B cell (primary cell): ENCODE measurements around the gene ICAM3. TPM values are rescaled to one million over a fixed set of nuclear protein-coding genes. Genes with fewer than 3 reads are reported as not detected.

ENCODE experiments used
- ATAC-seq: fragments of 200-7000 bp; cut with Tn5 transposase; one replicate; pipeline ENCODE4 v1.10.0; 2021; ENCODE audit warnings: low read depth, mild to moderate bottlenecking, moderate number of reproducible peaks, moderate library complexity
- CTCF ChIA-PET: fragments of 350-600 bp; sonication (Branson Sonifier 250); formaldehyde crosslinking; loops from one replicate; lab custom pipeline; 2021; ENCODE audit warnings: antibody characterized with exemption, inconsistent platforms; lab: Charles Lee
- POLR2A ChIA-PET: fragments of 350-600 bp; sonication (Branson Sonifier 250); formaldehyde crosslinking; loops from one replicate; lab custom pipeline; 2021; ENCODE audit warnings: antibody characterized with exemption; lab: Charles Lee
- DNase-seq: peaks from one replicate; pipeline ENCODE4 v3.0.0; 2013
- H2AFZ ChIP-seq: 2 replicates; pipeline ENCODE4 v1.6.1; 2012; ENCODE audit warnings: mild to moderate bottlenecking, low read depth, low read length; ENCODE audit not compliant: insufficient read depth, poor library complexity, severe bottlenecking
- H3K27ac ChIP-seq, 2 donors: 1 replicate in 1 of 2; 2 replicates in 1 of 2; pipeline ENCODE4 v1.5.1; 2012 to 2013; ENCODE audit warnings: low read length in 2 of 2, mild to moderate bottlenecking in 2 of 2, moderate library complexity in 1 of 2
- H3K27me3 ChIP-seq, 4 experiments: fragments of 200-600 bp in 1 of 4; sonication (generic) in 1 of 4; replicated peaks in 1 of 4; 1 replicate in 2 of 4; 2 replicates in 2 of 4; pipeline versions ENCODE4 v1.6.1 to v1.7.0; 2013 to 2016; ENCODE audit warnings: low read length in 3 of 4, mild to moderate bottlenecking in 2 of 4, mixed read lengths in 1 of 4, moderate library complexity in 1 of 4; ENCODE audit not compliant: insufficient read depth in 4 of 4, control insufficient read depth in 3 of 4; ENCODE audit errors: control extremely low read depth in 1 of 4
- H3K36me3 ChIP-seq, 2 experiments: replicated peaks in 1 of 2; 1 replicate in 1 of 2; 2 replicates in 1 of 2; pipeline versions ENCODE4 v1.6.1 to v1.7.1; 2013; ENCODE audit warnings: low read length in 1 of 2; ENCODE audit not compliant: insufficient read depth in 2 of 2, control insufficient read depth in 1 of 2; ENCODE audit errors: control extremely low read depth in 1 of 2, extremely low read depth in 1 of 2
- H3K4me1 ChIP-seq, 2 donors: fragments of 200-600 bp in 1 of 2; sonication (generic) in 1 of 2; 1 replicate in 1 of 2; 2 replicates in 1 of 2; pipeline versions ENCODE4 v1.5.1 to v1.6.1; 2013 to 2017; ENCODE audit warnings: low read length in 2 of 2; ENCODE audit not compliant: control insufficient read depth in 2 of 2, insufficient read depth in 2 of 2
- H3K4me2 ChIP-seq: replicated peaks from 2 replicates; pipeline ENCODE3; 2012; ENCODE audit warnings: mild to moderate bottlenecking, low read depth, low read length; ENCODE audit not compliant: poor library complexity, severe bottlenecking
- H3K4me3 ChIP-seq, 5 experiments: fragments of 200-600 bp in 1 of 5; sonication (generic) in 1 of 5; 1 replicate in 3 of 5; 2 replicates in 2 of 5; pipeline versions ENCODE4 v1.5.1 to v1.7.0; 2011 to 2016; ENCODE audit warnings: low read length in 4 of 5, mild to moderate bottlenecking in 4 of 5, low read depth in 2 of 5, control low read depth in 1 of 5, moderate library complexity in 1 of 5; ENCODE audit not compliant: insufficient read depth in 1 of 5; ENCODE audit errors: control extremely low read depth in 1 of 5, extremely low read depth in 1 of 5
- H3K79me2 ChIP-seq: fragments of 200-600 bp; sonication (generic); one replicate; pipeline ENCODE4 v1.6.0; 2016; ENCODE audit warnings: low read length; ENCODE audit not compliant: control insufficient read depth, insufficient read depth
- H3K9ac ChIP-seq: fragments of 200-600 bp; sonication (generic); 2 replicates; pipeline ENCODE4 v1.6.1; 2017; ENCODE audit warnings: mild to moderate bottlenecking, low read length, moderate library complexity
- H3K9me3 ChIP-seq, 3 donors: one replicate each; pipeline versions ENCODE4 v1.6.1 to v1.7.1; 2013; ENCODE audit warnings: low read length in 2 of 3; ENCODE audit not compliant: control insufficient read depth in 2 of 3, insufficient read depth in 1 of 3; ENCODE audit errors: control extremely low read depth in 1 of 3
- H4K20me1 ChIP-seq: 2 replicates; pipeline ENCODE4 v1.6.0; 2012; ENCODE audit warnings: mild to moderate bottlenecking, low read length; ENCODE audit not compliant: insufficient read depth, control insufficient read depth, poor library complexity, severe bottlenecking
- H3K27ac Mint-ChIP-seq: one replicate; pipeline ENCODE4 v1.8.0; 2021; ENCODE audit warnings: mixed read lengths
- H3K27me3 Mint-ChIP-seq: one replicate; pipeline ENCODE4 v1.8.0; 2021; ENCODE audit warnings: mixed read lengths
- H3K4me1 Mint-ChIP-seq: one replicate; pipeline ENCODE4 v1.8.0; 2021; ENCODE audit warnings: mixed read lengths
- H3K4me3 Mint-ChIP-seq: one replicate; pipeline ENCODE4 v1.8.0; 2021; ENCODE audit warnings: mixed read lengths
- H3K9me3 Mint-ChIP-seq: one replicate; pipeline ENCODE4 v1.8.0; 2022; ENCODE audit warnings: mixed read lengths; ENCODE audit not compliant: insufficient read depth
- EZH2 ChIP-seq: IDR thresholded peaks from 2 replicates; pipeline ENCODE4 v1.6.1; 2012; ENCODE audit warnings: borderline replicate concordance, low read depth, mild to moderate bottlenecking, moderate library complexity, low read length; ENCODE audit not compliant: insufficient read depth, poor library complexity, severe bottlenecking
- WGBS: methylation state at CpG from one replicate; pipeline ENCODE4 v1.1.5; 2013; ENCODE audit warnings: missing lambda C conversion rate; ENCODE audit not compliant: insufficient coverage; 5-methylcytosine and 5-hydroxymethylcytosine counted together
- intact Hi-C: fragments of 100-400 bp; cut with micrococcal nuclease; formaldehyde crosslinking; loops from one replicate; pipeline ENCODE4 v1.10.0; 2022
- polyA plus RNA-seq: library from polyadenylated mRNA; depleted of rRNA; stranded (reverse); fragments of >200 nt; gene quantifications from 2 replicates; pipeline ENCODE4 v1.2.3, GENCODE V29; 2012
- total RNA-seq, 2 donors: library from RNA; stranded (reverse); fragments of 120-200 nt in 1 of 2; gene quantifications; 1 replicate in 1 of 2; 2 replicates in 1 of 2; pipeline versions ENCODE4 v1.2.3 to v1.2.4, GENCODE V29; 2013 to 2022
- TF ChIP-seq, protein P1 (sequence below): fragments of 200-600 bp; IDR thresholded peaks from one replicate; pipeline ENCODE4 v1.8.0; 2022; ENCODE audit warnings: antibody characterized with exemption, mild to moderate bottlenecking

Gene ICAM3
- total and polyA plus RNA-seq, 2 donors (not counting 1 experiment from before 2014, with no cell fraction given): 119 to 223 TPM

GRCh38 chr19:10317045-10317856, 22.2 kb downstream of the ICAM3 start:
- ChIA-PET CTCF (no interaction called here), POLR2A (interaction anchor here (0.6 to 0.9 kb wide), 3 partner anchors 26 to 57 kb away, joined by 3 to 8 read pairs (median 4); no protein-coding TSS in a partner anchor)
- H3K4me1 ChIP-seq: peaks cover 6 to 14% of the 10 kb centered on the region in 2 donors
- H3K79me2 ChIP-seq: peaks cover 3% of the 10 kb centered on the region
- H3K27me3 Mint-ChIP-seq: no peaks in the 10 kb centered on the region
- no peak overlapping the region for H3K4me3 ChIP-seq
- H3K9ac ChIP-seq: no peak overlapping the region
- H3K36me3 ChIP-seq: peaks cover 0 to 32% of the 10 kb centered on the region in 2 experiments
- H3K4me3 Mint-ChIP-seq: no peak overlapping the region
- H3K9me3 ChIP-seq: no peaks in the 10 kb centered on the region
- WGBS: 93% methylated on average over 19 of the region's 29 CpGs
- H3K4me1 Mint-ChIP-seq: peaks cover 14% of the 10 kb centered on the region
- no peak overlapping the region for H3K27ac Mint-ChIP-seq
- TF ChIP-seq, protein P1, sequence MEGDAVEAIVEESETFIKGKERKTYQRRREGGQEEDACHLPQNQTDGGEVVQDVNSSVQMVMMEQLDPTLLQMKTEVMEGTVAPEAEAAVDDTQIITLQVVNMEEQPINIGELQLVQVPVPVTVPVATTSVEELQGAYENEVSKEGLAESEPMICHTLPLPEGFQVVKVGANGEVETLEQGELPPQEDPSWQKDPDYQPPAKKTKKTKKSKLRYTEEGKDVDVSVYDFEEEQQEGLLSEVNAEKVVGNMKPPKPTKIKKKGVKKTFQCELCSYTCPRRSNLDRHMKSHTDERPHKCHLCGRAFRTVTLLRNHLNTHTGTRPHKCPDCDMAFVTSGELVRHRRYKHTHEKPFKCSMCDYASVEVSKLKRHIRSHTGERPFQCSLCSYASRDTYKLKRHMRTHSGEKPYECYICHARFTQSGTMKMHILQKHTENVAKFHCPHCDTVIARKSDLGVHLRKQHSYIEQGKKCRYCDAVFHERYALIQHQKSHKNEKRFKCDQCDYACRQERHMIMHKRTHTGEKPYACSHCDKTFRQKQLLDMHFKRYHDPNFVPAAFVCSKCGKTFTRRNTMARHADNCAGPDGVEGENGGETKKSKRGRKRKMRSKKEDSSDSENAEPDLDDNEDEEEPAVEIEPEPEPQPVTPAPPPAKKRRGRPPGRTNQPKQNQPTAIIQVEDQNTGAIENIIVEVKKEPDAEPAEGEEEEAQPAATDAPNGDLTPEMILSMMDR: no peak
- TF ChIP-seq EZH2: no peak
- H3K27ac ChIP-seq: no peak overlapping the region
- no peaks in the 10 kb centered on the region for H3K27me3 ChIP-seq
- intact Hi-C loops: no loop called here
- no peak overlapping the region for H3K4me2 ChIP-seq
- peaks cover 6% of the 10 kb centered on the region for H4K20me1 ChIP-seq
- ATAC-seq: no peak
- no peak for DNase-seq
- no peak overlapping the region for H2AFZ ChIP-seq
- H3K9me3 Mint-ChIP-seq: no peaks in the 10 kb centered on the region
